Measurements from ENCODE around the gene RGS21. TPM values are rescaled to one million over a fixed set of nuclear protein-coding genes. Genes with fewer than 3 reads are reported as not detected.

RGS21 gene
- total RNA-seq, 4 donors from 2014 or later, result not detected

- DNase-seq, result no peak
- no peaks in the 10 kb centered on the region for H3K36me3 ChIP-seq
- peaks cover 0 to 4% (median 0%) of the 10 kb centered on the region in 3 donors for H3K4me1 ChIP-seq
- no peak for TF ChIP-seq POLR2A (IDR thresholded peaks at IDR 0.05)
- TF ChIP-seq, protein P1, sequence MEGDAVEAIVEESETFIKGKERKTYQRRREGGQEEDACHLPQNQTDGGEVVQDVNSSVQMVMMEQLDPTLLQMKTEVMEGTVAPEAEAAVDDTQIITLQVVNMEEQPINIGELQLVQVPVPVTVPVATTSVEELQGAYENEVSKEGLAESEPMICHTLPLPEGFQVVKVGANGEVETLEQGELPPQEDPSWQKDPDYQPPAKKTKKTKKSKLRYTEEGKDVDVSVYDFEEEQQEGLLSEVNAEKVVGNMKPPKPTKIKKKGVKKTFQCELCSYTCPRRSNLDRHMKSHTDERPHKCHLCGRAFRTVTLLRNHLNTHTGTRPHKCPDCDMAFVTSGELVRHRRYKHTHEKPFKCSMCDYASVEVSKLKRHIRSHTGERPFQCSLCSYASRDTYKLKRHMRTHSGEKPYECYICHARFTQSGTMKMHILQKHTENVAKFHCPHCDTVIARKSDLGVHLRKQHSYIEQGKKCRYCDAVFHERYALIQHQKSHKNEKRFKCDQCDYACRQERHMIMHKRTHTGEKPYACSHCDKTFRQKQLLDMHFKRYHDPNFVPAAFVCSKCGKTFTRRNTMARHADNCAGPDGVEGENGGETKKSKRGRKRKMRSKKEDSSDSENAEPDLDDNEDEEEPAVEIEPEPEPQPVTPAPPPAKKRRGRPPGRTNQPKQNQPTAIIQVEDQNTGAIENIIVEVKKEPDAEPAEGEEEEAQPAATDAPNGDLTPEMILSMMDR (IDR thresholded peaks at IDR 0.05), result no peak
- no peaks in the 10 kb centered on the region for H3K9me3 ChIP-seq
- H3K27me3 ChIP-seq, result no peaks in the 10 kb centered on the region
- no peak overlapping the region for H3K27ac ChIP-seq
- H3K4me3 ChIP-seq, result no peak overlapping the region
- intact Hi-C loops (cut with DNase I), result no loop called here
These were observed 85.8 kb downstream of the RGS21 start for GRCh38 chr1:192402571-192402970.

DNA sequence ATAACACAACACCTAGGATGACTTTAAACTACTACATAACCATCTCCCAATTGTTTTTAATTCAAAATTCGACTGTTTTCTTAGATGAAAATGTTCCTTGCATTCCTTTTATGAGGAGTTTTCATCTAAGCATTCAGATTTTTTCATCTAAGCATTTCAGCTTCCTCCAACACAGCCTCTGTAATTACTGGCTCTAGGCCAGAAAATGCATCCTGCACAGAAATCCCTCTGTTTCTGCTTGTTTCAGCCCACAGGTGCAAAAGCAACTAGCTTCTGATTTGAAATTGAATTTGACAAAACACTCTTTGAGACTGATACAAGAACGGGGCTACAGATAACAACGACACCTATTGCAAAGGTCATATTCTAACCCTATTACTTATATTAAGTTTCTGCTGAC lies 90.4 kb downstream of the RGS21 start:
- DNase-seq, result no peak
- no peaks in the 10 kb centered on the region for H3K9me3 ChIP-seq
- no peak overlapping the region for H3K4me3 ChIP-seq
- H3K27ac ChIP-seq, result no peak overlapping the region
- H3K36me3 ChIP-seq, result no peaks in the 10 kb centered on the region
- TF ChIP-seq POLR2A (IDR thresholded peaks at IDR 0.05), result no peak
- TF ChIP-seq, protein P1 (IDR thresholded peaks at IDR 0.05), result no peak
- H3K4me1 ChIP-seq, result no peaks in the 10 kb centered on the region
- intact Hi-C loops (cut with DNase I), result no loop called here
- no peaks in the 10 kb centered on the region for H3K27me3 ChIP-seq
- 43 to 54% methylated on average over 3 of the region's 3 CpGs for WGBS, 2 donors

Other genes with a start within 250 kb of the RGS21 start
- 1 to 10 TPM in 3 of 4 donors, under 1 TPM in 1; 0.53 to 4.6 (median 1.6) TPM for gene RGS18, start 158.5 kb upstream of the RGS21 start, total RNA-seq